ENCODE measurements around the gene BNIP5.

DNA sequence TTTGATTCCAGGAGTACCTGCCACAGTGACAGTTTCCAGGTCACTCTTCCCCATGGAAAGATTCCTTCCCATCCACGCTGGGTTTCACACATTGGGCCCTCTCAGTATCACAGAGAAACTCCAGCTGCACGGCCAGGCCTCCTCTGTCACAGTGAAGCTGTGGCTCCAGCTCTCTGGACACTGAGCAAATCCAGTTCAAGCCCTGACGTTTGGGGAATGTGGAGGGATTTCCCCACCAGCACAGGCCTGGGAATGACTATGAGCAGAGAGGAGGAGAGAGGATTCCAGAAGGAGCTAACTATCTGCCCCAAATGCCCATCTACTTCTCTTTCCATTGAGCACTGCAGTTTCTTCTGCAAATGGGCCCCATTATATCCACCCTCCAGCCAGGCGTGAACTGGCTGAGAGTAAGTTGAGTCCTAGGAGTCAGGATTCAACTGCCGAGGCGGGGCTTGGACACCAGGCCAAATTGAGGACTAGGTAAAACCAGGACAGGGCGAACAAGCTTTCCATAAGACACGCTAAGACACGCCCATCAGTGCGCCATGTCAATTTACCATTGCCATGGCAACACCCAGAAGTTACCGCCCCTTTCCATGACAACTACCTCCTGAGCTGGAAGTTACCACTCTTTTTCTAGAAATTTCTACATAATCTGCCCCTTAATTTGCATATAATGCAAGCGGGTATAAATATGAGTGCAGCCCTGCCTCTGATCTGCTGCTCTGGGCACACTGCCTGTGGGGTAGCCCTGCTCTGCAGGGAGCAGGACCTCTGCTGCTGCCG, 9.2 kb upstream of the BNIP5 start:
- TF ChIP-seq ZNF274 (IDR thresholded peaks at IDR 0.05; ENCODE audit: low read depth, low read length) (no peak), YY1 (IDR thresholded peaks at IDR 0.05; ENCODE audit: insufficient read depth, insufficient read length) (no peak), SUZ12 (IDR thresholded peaks at IDR 0.05; ENCODE audit: extremely low read depth, insufficient read depth, insufficient read length) (no peak)
